GM10248 (cell line): Measurements from ENCODE around the gene GORAB.

Experiments
- CTCF ChIA-PET: fragments of 300-600 bp; sonication (Branson Sonifier 250); formaldehyde crosslinking; extraction: SDS; loops from one replicate; lab custom pipeline; 2021; ENCODE audit warnings: antibody characterized with exemption; lab: Yijun Ruan, JAX
- POLR2A ChIA-PET: fragments of 350-650 bp; sonication (Branson Sonifier 250); formaldehyde crosslinking; extraction: SDS; loops from one replicate; lab custom pipeline; 2020; ENCODE audit warnings: antibody characterized with exemption; lab: Yijun Ruan, JAX
- DNase-seq: peaks from one replicate; pipeline ENCODE4 v3.0.0; 2012; ENCODE audit errors: extremely low spot score
- TF ChIP-seq, protein P1 (sequence below): IDR thresholded peaks from 2 replicates; pipeline ENCODE4 v1.5.1; 2012; ENCODE audit warnings: mild to moderate bottlenecking, low read depth; ENCODE audit errors: extremely low read depth, missing control alignments, control extremely low read depth

The GORAB gene

DNA sequence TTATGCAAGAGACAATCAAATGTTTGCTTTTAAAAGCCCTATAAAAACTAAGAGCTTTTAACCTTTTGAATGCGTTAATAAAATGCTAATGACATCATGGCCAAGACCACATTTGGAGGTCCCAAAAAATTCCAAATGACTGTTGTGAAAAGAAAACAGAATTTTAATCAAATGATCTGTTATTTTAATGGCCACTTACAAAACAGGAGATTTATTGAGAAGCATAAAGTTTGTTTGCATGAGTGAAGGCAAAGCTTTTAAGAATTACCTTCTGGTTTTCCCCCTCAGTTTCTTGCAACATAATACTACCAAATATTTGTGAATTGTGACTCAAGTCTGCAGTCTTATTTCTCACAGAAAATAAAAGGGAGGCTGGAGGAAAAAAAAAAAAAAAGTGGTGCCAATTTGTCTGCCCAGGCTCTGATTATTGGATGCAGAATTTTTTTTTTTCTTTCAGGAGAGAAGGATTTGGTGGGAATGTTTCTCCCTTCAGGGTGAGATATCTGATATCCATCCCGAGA, 60.7 kb downstream of the GORAB start:
- POLR2A ChIA-PET = no interaction called here
- DNase-seq = no peak
- TF ChIP-seq, protein P1, sequence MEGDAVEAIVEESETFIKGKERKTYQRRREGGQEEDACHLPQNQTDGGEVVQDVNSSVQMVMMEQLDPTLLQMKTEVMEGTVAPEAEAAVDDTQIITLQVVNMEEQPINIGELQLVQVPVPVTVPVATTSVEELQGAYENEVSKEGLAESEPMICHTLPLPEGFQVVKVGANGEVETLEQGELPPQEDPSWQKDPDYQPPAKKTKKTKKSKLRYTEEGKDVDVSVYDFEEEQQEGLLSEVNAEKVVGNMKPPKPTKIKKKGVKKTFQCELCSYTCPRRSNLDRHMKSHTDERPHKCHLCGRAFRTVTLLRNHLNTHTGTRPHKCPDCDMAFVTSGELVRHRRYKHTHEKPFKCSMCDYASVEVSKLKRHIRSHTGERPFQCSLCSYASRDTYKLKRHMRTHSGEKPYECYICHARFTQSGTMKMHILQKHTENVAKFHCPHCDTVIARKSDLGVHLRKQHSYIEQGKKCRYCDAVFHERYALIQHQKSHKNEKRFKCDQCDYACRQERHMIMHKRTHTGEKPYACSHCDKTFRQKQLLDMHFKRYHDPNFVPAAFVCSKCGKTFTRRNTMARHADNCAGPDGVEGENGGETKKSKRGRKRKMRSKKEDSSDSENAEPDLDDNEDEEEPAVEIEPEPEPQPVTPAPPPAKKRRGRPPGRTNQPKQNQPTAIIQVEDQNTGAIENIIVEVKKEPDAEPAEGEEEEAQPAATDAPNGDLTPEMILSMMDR = no peak
- CTCF ChIA-PET = no interaction called here

DNA sequence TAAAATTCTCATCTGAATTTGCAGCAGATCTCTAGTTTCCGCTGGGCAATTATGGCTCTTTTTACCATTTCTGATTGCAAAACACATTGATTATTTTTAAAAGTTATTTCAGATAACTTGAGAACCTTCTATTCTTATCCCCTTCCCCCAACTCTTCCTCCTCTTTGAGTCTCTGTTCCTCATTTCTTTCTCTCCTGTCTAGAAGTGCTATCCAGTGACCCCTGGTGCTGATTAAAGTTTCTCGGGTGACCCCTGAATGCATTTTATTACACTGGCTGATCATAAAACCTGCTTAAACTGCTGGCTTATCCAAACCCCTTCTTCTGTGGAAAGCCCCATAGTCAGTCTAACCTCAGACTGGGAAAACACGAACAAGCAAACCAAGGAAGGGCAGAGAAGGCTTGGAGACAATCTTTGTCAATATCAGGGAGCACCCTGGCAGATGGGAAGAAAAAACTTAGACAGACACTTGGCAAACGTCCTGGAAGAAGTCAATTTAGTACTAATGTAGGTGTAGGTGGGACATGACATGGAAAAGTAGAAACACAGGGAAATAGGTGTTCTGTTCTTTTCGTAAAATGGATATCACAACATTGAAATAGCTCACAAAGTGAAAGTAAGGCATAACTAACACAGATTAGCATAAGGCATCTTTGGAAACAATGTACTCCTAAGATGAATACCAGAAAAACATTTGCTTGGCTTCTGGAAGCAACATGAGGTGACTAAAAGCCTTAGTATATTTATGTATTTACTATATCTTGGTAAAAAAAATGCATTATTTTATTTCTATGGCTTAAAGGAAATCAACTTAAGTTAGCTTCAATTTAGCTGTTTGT, 61.4 kb downstream of the GORAB start:
- DNase-seq = no peak
- ChIA-PET POLR2A (no interaction called here), CTCF (interaction anchor here (0.9 to 1.0 kb wide), 2 partner anchors 9 to 17 kb away, joined by 3 read pairs; no protein-coding TSS in a partner anchor)
- TF ChIP-seq, protein P1 = no peak

DNA sequence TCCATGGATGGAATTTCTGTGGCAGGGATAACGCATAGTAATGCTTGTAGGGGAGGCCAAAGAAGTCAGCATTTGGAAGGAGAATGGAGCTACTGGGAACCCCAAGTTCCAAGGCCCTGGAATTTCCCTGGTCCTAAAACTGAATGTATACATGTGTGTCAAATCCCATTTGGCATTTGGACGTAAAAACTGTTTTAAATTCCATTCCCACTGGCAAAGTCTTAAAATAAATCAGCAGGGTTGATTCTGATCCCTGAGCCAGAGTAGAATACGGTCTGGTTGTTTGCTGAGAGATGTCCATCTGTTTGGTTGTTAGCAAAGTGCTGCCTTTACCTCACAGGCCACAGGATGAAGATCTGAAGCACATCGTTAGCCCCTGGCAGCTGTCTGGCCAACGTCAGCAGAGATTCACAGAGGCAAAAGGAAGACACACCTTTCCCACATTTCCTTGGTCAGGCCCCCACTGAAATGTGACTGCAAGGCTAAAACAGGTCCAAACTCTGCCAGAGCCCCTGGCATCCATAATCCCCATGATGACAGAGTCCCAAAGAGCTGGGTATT, 62.2 kb downstream of the GORAB start:
- TF ChIP-seq, protein P1 = no peak
- CTCF ChIA-PET = interaction anchor here (0.9 to 1.0 kb wide), 2 partner anchors 9 to 17 kb away, joined by 3 read pairs; no protein-coding TSS in a partner anchor
- POLR2A ChIA-PET = no interaction called here
- no peak for DNase-seq

GRCh38 chr1:170596701-170597100, 64.7 kb downstream of the GORAB start:
- TF ChIP-seq, protein P1 = no peak
- ChIA-PET CTCF (no interaction called here), POLR2A (no interaction called here)
- no peak for DNase-seq

GRCh38 chr1:170598618-170599017, 66.7 kb downstream of the GORAB start:
- CTCF ChIA-PET = interaction anchor here (1.1 kb wide), 1 partner anchor 9 kb away, joined by 4 read pairs; no protein-coding TSS in a partner anchor
- POLR2A ChIA-PET = no interaction called here
- TF ChIP-seq, protein P1 = no peak
- DNase-seq = no peak

DNA sequence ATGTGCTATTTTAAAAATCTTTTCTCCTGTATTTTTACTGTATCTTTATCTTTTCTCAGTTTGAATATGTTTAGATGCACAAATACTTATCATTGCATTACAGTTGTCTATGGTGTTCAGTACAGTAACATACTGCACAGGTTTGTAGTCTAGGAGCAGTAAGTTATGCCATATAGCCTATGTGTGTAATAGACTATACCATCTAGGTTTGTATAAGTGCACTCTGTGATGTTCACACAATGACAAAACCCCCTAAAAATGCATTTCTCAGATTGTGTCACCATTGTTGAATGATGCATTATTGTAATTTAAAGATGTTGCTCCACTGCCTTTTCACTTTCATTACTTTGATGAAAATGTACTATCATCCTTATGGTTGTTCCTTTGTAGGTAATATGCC, 67.1 kb downstream of the GORAB start:
- no peak for DNase-seq
- ChIA-PET POLR2A (no interaction called here), CTCF (interaction anchor here (1.1 kb wide), 2 partner anchors 9 to 12 kb away, joined by 3 to 4 read pairs; no protein-coding TSS in a partner anchor)
- TF ChIP-seq, protein P1 = no peak
